Measurements from ENCODE around the gene TM9SF1.

TM9SF1 gene

GRCh38 chr14:24171422-24172260 lies 23.6 kb downstream of the TM9SF1 start, which contains the start of gene REC8:
TSS of gene REC8 (plus strand) at chr14:24172080. CDS start at chr14:24172553, 473 bp downstream.
- WGBS = 28% methylated on average over 62 of the region's 63 CpGs
- H4K91ac ChIP-seq (ENCODE audit: low read length) = peak within 1 kb of the TSS; percentile 62

GRCh38 chr14:24167469-24168114 lies 27.6 kb downstream of the TM9SF1 start:
- H3K27ac ChIP-seq (ENCODE audit: low read length, poor library complexity, severe bottlenecking) = no peak overlapping the region
- no peak overlapping the region for H3K23ac ChIP-seq (ENCODE audit: low read length in 2 of 2)
- H2BK15ac ChIP-seq (ENCODE audit: low read depth, poor library complexity, severe bottlenecking) = no peak overlapping the region
- H3K18ac ChIP-seq (ENCODE audit: low read depth in 1 of 2, low read length in 2 of 2) = no peak overlapping the region
- no peak overlapping the region for H4K91ac ChIP-seq (ENCODE audit: low read length)
- H4K8ac ChIP-seq (ENCODE audit: low read length) = no peak overlapping the region
- H2BK5ac ChIP-seq (ENCODE audit: low read depth, low read length, poor library complexity, severe bottlenecking) = no peak overlapping the region
- no peak overlapping the region for H2AFZ ChIP-seq (ENCODE audit: low read depth, low read length)
- peaks cover 77 to 78% of the 10 kb centered on the region in 2 experiments for H3K36me3 ChIP-seq (ENCODE audit: control insufficient read depth in 1 of 2, insufficient read depth in 2 of 2, low read depth in 1 of 2, low read length in 2 of 2)
- H3K4ac ChIP-seq (ENCODE audit: low read depth in 1 of 2, low read length in 2 of 2) = no peak overlapping the region
- H3K4me2 ChIP-seq (ENCODE audit: low read length, poor library complexity, severe bottlenecking) = no peak overlapping the region
- H3K27me3 ChIP-seq (ENCODE audit: control insufficient read depth in 1 of 2, insufficient read depth in 1 of 2, low read length in 2 of 2) = no peaks in the 10 kb centered on the region
- H3K4me1 ChIP-seq (ENCODE audit: control insufficient read depth, insufficient read depth, low read depth, low read length) = peaks cover 10% of the 10 kb centered on the region
- no peak overlapping the region for H2BK120ac ChIP-seq (ENCODE audit: low read depth, low read length)
- H3K9me3 ChIP-seq (ENCODE audit: control insufficient read depth, low read length) = no peaks in the 10 kb centered on the region
- no peak overlapping the region for H2AK5ac ChIP-seq (ENCODE audit: low read length, severe bottlenecking)
- H3K4me3 ChIP-seq (ENCODE audit: insufficient read depth in 1 of 2, low read depth in 1 of 2, low read length in 2 of 2) = no peak overlapping the region
- H2BK12ac ChIP-seq (ENCODE audit: low read length in 2 of 2) = no peak overlapping the region
- WGBS = 98% methylated on average over 3 of the region's 3 CpGs
- peaks cover 28% of the 10 kb centered on the region for H3K79me1 ChIP-seq (replicated peaks; ENCODE audit: low read length, poor library complexity, severe bottlenecking)
- no peak overlapping the region for H3K9ac ChIP-seq (ENCODE audit: low read length)
- DNase-seq = no peak
- H3K14ac ChIP-seq (ENCODE audit: low read length in 2 of 2) = peak overlapping the region in 1 of 2 experiments; percentile 7

More at GRCh38 chr14:24171422-24172260, 23.6 kb downstream of the TM9SF1 start, which contains the start of gene REC8:
- no peak within 1 kb of the TSS for H3K4me2 ChIP-seq (ENCODE audit: low read length, poor library complexity, severe bottlenecking)
- H3K9me3 ChIP-seq (ENCODE audit: control insufficient read depth, low read length) = no peaks in the 10 kb centered on the region
- DNase-seq = peak; percentile 92
- peaks cover 3% of the 10 kb centered on the region for H3K4me1 ChIP-seq (ENCODE audit: control insufficient read depth, insufficient read depth, low read depth, low read length)
- H2AK5ac ChIP-seq (ENCODE audit: low read length, severe bottlenecking) = no peak within 1 kb of the TSS
- H3K79me1 ChIP-seq (replicated peaks; ENCODE audit: low read length, poor library complexity, severe bottlenecking) = peaks cover 1% of the 10 kb centered on the region
- peak within 1 kb of the TSS in 1 of 2 experiments; percentile 69 for H3K4ac ChIP-seq (ENCODE audit: low read depth in 1 of 2, low read length in 2 of 2)
- no peak within 1 kb of the TSS for H3K9ac ChIP-seq (ENCODE audit: low read length)
- peak within 1 kb of the TSS; percentile 81 for H4K8ac ChIP-seq (ENCODE audit: low read length)
- peak within 1 kb of the TSS in 1 of 2 experiments; percentile 80 for H3K23ac ChIP-seq (ENCODE audit: low read length in 2 of 2)
- H3K27ac ChIP-seq (ENCODE audit: low read length, poor library complexity, severe bottlenecking) = no peak within 1 kb of the TSS
- H3K36me3 ChIP-seq (ENCODE audit: control insufficient read depth in 1 of 2, insufficient read depth in 2 of 2, low read depth in 1 of 2, low read length in 2 of 2) = peaks cover 64 to 75% of the 10 kb centered on the region in 2 experiments
- H2AFZ ChIP-seq (ENCODE audit: low read depth, low read length) = peak within 1 kb of the TSS; percentile 53
- H2BK5ac ChIP-seq (ENCODE audit: low read depth, low read length, poor library complexity, severe bottlenecking) = no peak within 1 kb of the TSS
- H2BK12ac ChIP-seq (ENCODE audit: low read length in 2 of 2) = peak within 1 kb of the TSS; percentile 21 to 86
- H2BK15ac ChIP-seq (ENCODE audit: low read depth, poor library complexity, severe bottlenecking) = no peak within 1 kb of the TSS
- peak within 1 kb of the TSS in 1 of 2 experiments; percentile 55 for H3K14ac ChIP-seq (ENCODE audit: low read length in 2 of 2)
- no peaks in the 10 kb centered on the region for H3K27me3 ChIP-seq (ENCODE audit: control insufficient read depth in 1 of 2, insufficient read depth in 1 of 2, low read length in 2 of 2)
- H2BK120ac ChIP-seq (ENCODE audit: low read depth, low read length) = no peak within 1 kb of the TSS
- peak within 1 kb of the TSS in 1 of 2 experiments; percentile 78 for H3K18ac ChIP-seq (ENCODE audit: low read depth in 1 of 2, low read length in 2 of 2)
- H3K4me3 ChIP-seq (ENCODE audit: insufficient read depth in 1 of 2, low read depth in 1 of 2, low read length in 2 of 2) = peak within 1 kb of the TSS in 1 of 2 experiments; percentile 7

GRCh38 chr14:24165785-24166184 lies 29.5 kb downstream of the TM9SF1 start:
- H4K8ac ChIP-seq (ENCODE audit: low read length) = no peak overlapping the region
- peaks cover 61 to 72% of the 10 kb centered on the region in 2 experiments for H3K36me3 ChIP-seq (ENCODE audit: control insufficient read depth in 1 of 2, insufficient read depth in 2 of 2, low read depth in 1 of 2, low read length in 2 of 2)
- H3K27ac ChIP-seq (ENCODE audit: low read length, poor library complexity, severe bottlenecking) = no peak overlapping the region
- H4K91ac ChIP-seq (ENCODE audit: low read length) = no peak overlapping the region
- no peak overlapping the region for H2BK12ac ChIP-seq (ENCODE audit: low read length in 2 of 2)
- no peak overlapping the region for H3K4ac ChIP-seq (ENCODE audit: low read depth in 1 of 2, low read length in 2 of 2)
- H2AK5ac ChIP-seq (ENCODE audit: low read length, severe bottlenecking) = no peak overlapping the region
- 92% methylated on average over 5 of the region's 5 CpGs for WGBS
- H3K18ac ChIP-seq (ENCODE audit: low read depth in 1 of 2, low read length in 2 of 2) = no peak overlapping the region
- H3K27me3 ChIP-seq (ENCODE audit: control insufficient read depth in 1 of 2, insufficient read depth in 1 of 2, low read length in 2 of 2) = no peaks in the 10 kb centered on the region
- H3K9ac ChIP-seq (ENCODE audit: low read length) = no peak overlapping the region
- H3K4me3 ChIP-seq (ENCODE audit: insufficient read depth in 1 of 2, low read depth in 1 of 2, low read length in 2 of 2) = no peak overlapping the region
- no peak overlapping the region for H3K4me2 ChIP-seq (ENCODE audit: low read length, poor library complexity, severe bottlenecking)
- H3K14ac ChIP-seq (ENCODE audit: low read length in 2 of 2) = no peak overlapping the region
- no peak overlapping the region for H3K23ac ChIP-seq (ENCODE audit: low read length in 2 of 2)
- peaks cover 14% of the 10 kb centered on the region for H3K4me1 ChIP-seq (ENCODE audit: control insufficient read depth, insufficient read depth, low read depth, low read length)
- H2BK15ac ChIP-seq (ENCODE audit: low read depth, poor library complexity, severe bottlenecking) = no peak overlapping the region
- no peak overlapping the region for H2AFZ ChIP-seq (ENCODE audit: low read depth, low read length)
- H3K9me3 ChIP-seq (ENCODE audit: control insufficient read depth, low read length) = no peaks in the 10 kb centered on the region
- no peak overlapping the region for H2BK5ac ChIP-seq (ENCODE audit: low read depth, low read length, poor library complexity, severe bottlenecking)
- no peak overlapping the region for H2BK120ac ChIP-seq (ENCODE audit: low read depth, low read length)
- peaks cover 28% of the 10 kb centered on the region for H3K79me1 ChIP-seq (replicated peaks; ENCODE audit: low read length, poor library complexity, severe bottlenecking)
- no peak for DNase-seq

- no peak overlapping the region for H3K4me2 ChIP-seq (ENCODE audit: low read length, poor library complexity, severe bottlenecking)
- no peak overlapping the region for H3K23ac ChIP-seq (ENCODE audit: low read length in 2 of 2)
- no peak overlapping the region for H2AK5ac ChIP-seq (ENCODE audit: low read length, severe bottlenecking)
- H2BK120ac ChIP-seq (ENCODE audit: low read depth, low read length) = no peak overlapping the region
- peaks cover 65 to 77% of the 10 kb centered on the region in 2 experiments for H3K36me3 ChIP-seq (ENCODE audit: control insufficient read depth in 1 of 2, insufficient read depth in 2 of 2, low read depth in 1 of 2, low read length in 2 of 2)
- H2AFZ ChIP-seq (ENCODE audit: low read depth, low read length) = no peak overlapping the region
- H2BK15ac ChIP-seq (ENCODE audit: low read depth, poor library complexity, severe bottlenecking) = no peak overlapping the region
- H2BK5ac ChIP-seq (ENCODE audit: low read depth, low read length, poor library complexity, severe bottlenecking) = no peak overlapping the region
- H3K9me3 ChIP-seq (ENCODE audit: control insufficient read depth, low read length) = no peaks in the 10 kb centered on the region
- 97% methylated on average over 14 of the region's 14 CpGs for WGBS
- H3K4me3 ChIP-seq (ENCODE audit: insufficient read depth in 1 of 2, low read depth in 1 of 2, low read length in 2 of 2) = no peak overlapping the region
- no peak overlapping the region for H4K91ac ChIP-seq (ENCODE audit: low read length)
- H3K27me3 ChIP-seq (ENCODE audit: control insufficient read depth in 1 of 2, insufficient read depth in 1 of 2, low read length in 2 of 2) = no peaks in the 10 kb centered on the region
- H3K14ac ChIP-seq (ENCODE audit: low read length in 2 of 2) = no peak overlapping the region
- H3K18ac ChIP-seq (ENCODE audit: low read depth in 1 of 2, low read length in 2 of 2) = no peak overlapping the region
- H3K27ac ChIP-seq (ENCODE audit: low read length, poor library complexity, severe bottlenecking) = no peak overlapping the region
- no peak overlapping the region for H3K9ac ChIP-seq (ENCODE audit: low read length)
- H3K79me1 ChIP-seq (replicated peaks; ENCODE audit: low read length, poor library complexity, severe bottlenecking) = peaks cover 28% of the 10 kb centered on the region
- H3K4me1 ChIP-seq (ENCODE audit: control insufficient read depth, insufficient read depth, low read depth, low read length) = peaks cover 19% of the 10 kb centered on the region
- no peak overlapping the region for H4K8ac ChIP-seq (ENCODE audit: low read length)
- no peak for DNase-seq
- H2BK12ac ChIP-seq (ENCODE audit: low read length in 2 of 2) = no peak overlapping the region
- no peak overlapping the region for H3K4ac ChIP-seq (ENCODE audit: low read depth in 1 of 2, low read length in 2 of 2)
Observed at GRCh38 chr14:24164518-24164991, 30.7 kb downstream of the TM9SF1 start.

Data from mesenchymal stem cell (in vitro differentiated cells and primary cell).